Cardiac fibroblast (primary cell): ENCODE measurements around the gene ADGRA3.
"Not testable (repeated sequence)": the region's sequence is repeated elsewhere in the genome, so short reads cannot be mapped to it uniquely, and the experiment has no call there.

ENCODE experiments used
- DNase-seq, 2 donors: peaks; one replicate each; pipeline versions ENCODE4 v3.0.0 to v3.0.0-alpha.2; 2010; ENCODE audit warnings: low read depth in 2 of 2
- H3K4me3 ChIP-seq, 2 donors: replicated peaks in 1 of 2; 1 replicate in 1 of 2; 2 replicates in 1 of 2; pipeline ENCODE4 v1.5.1; 2011; ENCODE audit warnings: low read depth in 2 of 2, low read length in 2 of 2, mild to moderate bottlenecking in 2 of 2, moderate library complexity in 1 of 2
- TF ChIP-seq, protein P1 (sequence below): IDR thresholded peaks from one replicate; pipeline ENCODE4 v1.5.1; 2011; ENCODE audit warnings: low read depth, mild to moderate bottlenecking, low read length, inconsistent platforms

ADGRA3 gene

DNA sequence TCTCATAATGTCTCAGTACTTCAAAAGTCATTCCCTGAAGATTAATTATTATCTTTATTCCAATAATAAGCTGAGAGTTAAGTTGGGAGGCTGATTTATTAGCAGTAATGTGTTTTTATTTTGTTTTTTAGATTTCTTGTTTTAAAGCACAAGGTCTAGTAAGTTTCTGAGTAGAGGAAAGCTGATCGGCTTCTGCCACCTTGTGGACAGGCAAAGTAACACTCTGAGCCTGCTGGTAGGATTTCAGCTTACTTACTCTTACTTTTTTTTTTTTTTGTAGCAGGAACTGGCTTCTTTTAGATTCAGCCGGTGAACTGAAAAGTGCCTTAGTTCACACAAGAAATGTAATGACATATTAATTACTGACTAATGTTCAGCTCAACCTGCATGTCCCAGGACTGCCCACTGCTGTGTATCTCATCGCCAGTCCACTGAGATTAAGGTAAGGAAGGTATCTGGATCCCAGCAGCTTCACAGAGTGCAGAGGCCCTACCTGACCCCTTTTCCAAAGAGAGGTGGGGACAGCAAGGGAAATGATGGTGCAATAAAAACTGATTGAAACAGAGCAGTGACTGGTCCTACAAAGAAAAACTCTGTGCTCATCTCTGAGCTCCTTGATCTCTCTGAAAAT, 126.5 kb downstream of the ADGRA3 start:
- peak; percentile 87 to 90 for DNase-seq

DNA sequence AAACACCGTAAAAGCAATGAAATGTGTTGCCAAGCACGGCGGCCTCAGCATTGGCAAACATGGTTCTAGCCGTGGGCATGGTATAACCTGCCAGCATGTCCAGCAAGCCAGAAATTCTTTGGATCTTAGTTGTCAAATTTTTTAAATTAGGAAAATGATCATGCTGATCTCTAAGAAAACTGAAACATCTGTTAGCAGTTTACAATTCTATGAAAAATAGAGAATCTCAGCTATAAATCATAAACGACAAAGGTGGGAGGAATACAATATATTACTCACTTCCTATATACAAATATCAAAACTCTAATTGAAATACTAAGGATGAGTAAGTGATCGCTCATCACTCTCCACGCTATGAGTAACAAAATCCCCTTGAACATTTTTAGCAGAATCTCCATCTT, 130.3 kb downstream of the ADGRA3 start:
- TF ChIP-seq, protein P1, sequence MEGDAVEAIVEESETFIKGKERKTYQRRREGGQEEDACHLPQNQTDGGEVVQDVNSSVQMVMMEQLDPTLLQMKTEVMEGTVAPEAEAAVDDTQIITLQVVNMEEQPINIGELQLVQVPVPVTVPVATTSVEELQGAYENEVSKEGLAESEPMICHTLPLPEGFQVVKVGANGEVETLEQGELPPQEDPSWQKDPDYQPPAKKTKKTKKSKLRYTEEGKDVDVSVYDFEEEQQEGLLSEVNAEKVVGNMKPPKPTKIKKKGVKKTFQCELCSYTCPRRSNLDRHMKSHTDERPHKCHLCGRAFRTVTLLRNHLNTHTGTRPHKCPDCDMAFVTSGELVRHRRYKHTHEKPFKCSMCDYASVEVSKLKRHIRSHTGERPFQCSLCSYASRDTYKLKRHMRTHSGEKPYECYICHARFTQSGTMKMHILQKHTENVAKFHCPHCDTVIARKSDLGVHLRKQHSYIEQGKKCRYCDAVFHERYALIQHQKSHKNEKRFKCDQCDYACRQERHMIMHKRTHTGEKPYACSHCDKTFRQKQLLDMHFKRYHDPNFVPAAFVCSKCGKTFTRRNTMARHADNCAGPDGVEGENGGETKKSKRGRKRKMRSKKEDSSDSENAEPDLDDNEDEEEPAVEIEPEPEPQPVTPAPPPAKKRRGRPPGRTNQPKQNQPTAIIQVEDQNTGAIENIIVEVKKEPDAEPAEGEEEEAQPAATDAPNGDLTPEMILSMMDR, result no peak
- H3K4me3 ChIP-seq, result no peak overlapping the region
- DNase-seq, result peak; percentile 11 to 71

More for the DNA sequence above, 126.5 kb downstream of the ADGRA3 start:
- TF ChIP-seq, protein P1, result peak; percentile 77
- no peak overlapping the region for H3K4me3 ChIP-seq

DNA sequence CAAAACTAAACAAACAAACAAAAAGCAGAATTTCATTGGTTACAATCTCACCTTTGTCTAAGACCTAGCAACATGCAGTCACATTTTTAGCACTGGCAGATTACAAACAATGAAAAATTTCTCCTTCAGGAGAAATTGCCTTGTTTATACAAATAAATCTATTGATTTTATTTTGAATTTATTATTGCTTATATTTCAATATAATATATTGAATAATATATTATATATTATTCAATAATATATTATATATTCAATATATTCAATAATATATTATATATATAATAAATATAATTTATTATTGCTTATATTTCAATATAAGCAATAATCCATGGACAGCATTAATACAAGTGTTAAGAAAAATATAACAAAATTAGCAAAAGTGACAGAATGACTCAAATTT, 131.7 kb downstream of the ADGRA3 start:
- no peak for DNase-seq
- no peak overlapping the region for H3K4me3 ChIP-seq
- TF ChIP-seq, protein P1, result no peak

DNA sequence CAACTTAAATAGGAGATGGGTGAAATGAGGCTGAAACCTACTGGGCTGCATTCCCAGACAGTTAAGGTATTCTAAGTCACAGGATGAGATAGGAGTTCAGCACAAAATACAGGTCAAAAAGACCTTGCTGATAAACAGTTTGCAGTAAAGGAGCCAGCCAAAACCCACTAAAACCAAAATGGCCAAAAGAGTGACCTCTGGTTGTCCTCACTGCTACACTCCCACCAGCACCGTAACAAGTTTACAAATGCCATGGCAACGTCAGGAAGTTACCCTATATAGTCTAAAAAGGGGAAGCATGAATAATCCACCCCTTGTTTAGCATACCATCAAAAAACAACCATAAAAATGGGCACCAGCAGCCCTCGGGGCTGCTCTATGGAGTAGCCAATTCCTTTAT, 133.7 kb downstream of the ADGRA3 start:
- peak in 1 of 2 donors; percentile 2 for DNase-seq
- H3K4me3 ChIP-seq, result not testable (repeated sequence)

DNA sequence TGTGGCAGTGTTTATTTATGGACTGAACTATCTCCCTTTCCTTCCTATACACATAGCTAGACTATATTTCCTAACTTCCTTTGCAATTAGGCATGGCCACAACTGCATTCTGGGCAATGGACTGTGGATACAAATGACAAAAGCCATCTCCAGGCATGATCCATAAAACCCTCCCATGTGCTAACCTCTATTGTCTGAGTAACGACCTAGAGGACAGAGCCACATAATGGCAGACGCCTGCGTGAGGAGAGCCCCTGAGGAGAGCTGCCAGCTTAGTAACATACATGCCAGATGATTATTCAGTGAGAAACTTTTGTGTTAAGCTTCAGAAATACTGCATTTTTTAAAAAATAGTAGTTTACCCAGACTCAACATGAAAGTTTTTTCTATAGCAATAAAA, 142.9 kb downstream of the ADGRA3 start:
- no peak for DNase-seq
- H3K4me3 ChIP-seq, result no peak overlapping the region
- TF ChIP-seq, protein P1, result no peak

DNA sequence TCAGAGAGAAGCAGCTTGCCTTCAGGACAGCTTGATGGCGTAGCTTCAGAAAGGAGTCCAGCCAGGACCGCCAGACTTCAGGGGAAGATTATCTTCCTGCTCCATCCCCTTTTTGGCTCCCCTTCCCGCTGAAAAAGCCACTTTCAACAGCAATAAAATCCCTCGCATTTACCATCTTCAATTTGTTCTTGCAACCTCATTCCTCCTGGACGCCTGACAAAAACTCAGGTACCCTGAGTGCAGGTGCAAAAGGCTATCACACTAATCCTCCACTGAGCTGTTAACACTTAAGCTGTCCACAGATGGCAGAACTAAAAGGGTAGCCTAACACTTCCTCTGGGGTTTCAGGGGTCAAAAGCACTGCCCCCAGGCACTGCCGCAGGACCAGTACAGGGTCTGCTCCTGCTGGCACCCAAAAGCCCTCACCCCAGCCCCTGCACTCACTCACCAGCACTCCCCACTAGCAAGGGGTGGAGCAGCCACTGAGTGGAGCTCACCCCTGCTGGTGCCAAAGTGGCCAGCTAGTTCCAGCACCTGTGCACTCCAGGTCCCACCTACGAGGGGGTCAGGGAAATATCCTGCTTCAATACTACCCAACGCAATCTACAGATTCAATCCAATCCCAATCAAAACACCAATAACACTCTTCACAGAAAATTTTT, 145.8 kb downstream of the ADGRA3 start:
- no peak overlapping the region for H3K4me3 ChIP-seq
- no peak for DNase-seq
- TF ChIP-seq, protein P1, result no peak

DNA sequence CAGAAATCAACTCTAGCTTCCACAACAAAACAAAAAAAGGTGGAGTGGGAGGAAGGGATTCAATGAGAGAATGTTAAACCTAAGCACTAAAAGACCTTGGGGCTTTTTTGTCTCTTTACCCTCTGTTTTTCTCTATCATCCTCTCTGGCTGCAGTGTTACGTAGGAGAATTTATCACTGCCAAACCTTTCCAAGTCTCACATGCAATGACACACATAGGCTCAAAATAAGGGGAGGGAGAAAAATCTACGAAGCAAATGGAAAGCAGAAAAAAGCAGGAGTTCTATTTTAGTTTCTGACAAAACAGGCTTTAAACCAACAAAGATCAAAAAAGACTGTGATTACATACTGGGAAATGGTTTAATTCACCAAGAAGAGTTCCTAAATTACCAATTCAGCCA, 152.1 kb downstream of the ADGRA3 start:
- peak in 1 of 2 donors; percentile 12 for DNase-seq
- TF ChIP-seq, protein P1, result no peak
- no peak overlapping the region for H3K4me3 ChIP-seq
